Measurements from ENCODE around the gene SLC2A13. TPM values are rescaled to one million over a fixed set of nuclear protein-coding genes. Genes with fewer than 3 reads are reported as not detected.

SLC2A13 gene
- polyA plus RNA-seq, 1 donor (not counting 4 experiments of a cell fraction or from before 2014, with no cell fraction given), result 1.1 TPM

GRCh38 chr12:39966256-39966655 is 139.6 kb downstream of the SLC2A13 start:
- DNase-seq (ENCODE audit: low read depth, low spot score), result no peak
- FAIRE-seq, result no peak
- no peaks in the 10 kb centered on the region for H3K4me1 ChIP-seq (ENCODE audit: control insufficient read depth, extremely low read depth, insufficient read depth, low read length)

GRCh38 chr12:39959467-39959866 is 146.4 kb downstream of the SLC2A13 start:
- TF ChIP-seq CTCF (optimal IDR thresholded peaks at IDR 0.05 in 1 of 3, IDR thresholded peaks at IDR 0.05 in 1 of 3, conservative IDR thresholded peaks at IDR 0.05 in 1 of 3; ENCODE audit: extremely low read depth in 1 of 3, insufficient read depth in 2 of 3, low read length in 3 of 3) (no peak), EZH2 (IDR thresholded peaks at IDR 0.05; ENCODE audit: low read length) (no peak)
- Histone ChIP-seq H3K9ac (ENCODE audit: control insufficient read depth, extremely low read depth, insufficient read depth, low read length) (no peak overlapping the region), H2AFZ (ENCODE audit: control insufficient read depth, low read length) (no peak overlapping the region), H3K9me1 (ENCODE audit: control insufficient read depth, extremely low read depth, insufficient read depth, low read length) (no peaks in the 10 kb centered on the region), H3K4me2 (ENCODE audit: control insufficient read depth, extremely low read depth, insufficient read depth, low read depth, low read length) (no peak overlapping the region), H4K20me1 (ENCODE audit: control insufficient read depth, extremely low read depth, insufficient read depth, low read length) (no peaks in the 10 kb centered on the region), H3K9me3 (ENCODE audit: control insufficient read depth, low read depth, low read length) (no peaks in the 10 kb centered on the region), H3K36me3 (ENCODE audit: control insufficient read depth in 2 of 2, extremely low read depth in 1 of 2, insufficient read depth in 2 of 2, low read length in 2 of 2) (no peaks in the 10 kb centered on the region), H3K27ac (ENCODE audit: control insufficient read depth, insufficient read depth, low read length) (no peak overlapping the region), H3K4me3 (ENCODE audit: control insufficient read depth in 2 of 3, extremely low read depth in 1 of 3, insufficient read depth in 2 of 3, low read depth in 1 of 3, low read length in 3 of 3) (no peak overlapping the region), H3K79me2 (ENCODE audit: control insufficient read depth, insufficient read depth, low read length) (no peaks in the 10 kb centered on the region), H3K4me1 (ENCODE audit: control insufficient read depth, extremely low read depth, insufficient read depth, low read length) (no peaks in the 10 kb centered on the region), H3K27me3 (ENCODE audit: control insufficient read depth, extremely low read depth, insufficient read depth, low read length) (no peaks in the 10 kb centered on the region)
- FAIRE-seq, result no peak
- no peak for DNase-seq (ENCODE audit: low read depth, low spot score)
- dilution Hi-C loops (cut with MboI; ENCODE audit: extremely low pct_ligation_motif_present, low sequenced_read_pairs), result no loop called here

More at GRCh38 chr12:39966256-39966655, 139.6 kb downstream of the SLC2A13 start:
- no peak overlapping the region for H3K27ac ChIP-seq (ENCODE audit: control insufficient read depth, insufficient read depth, low read length)
- dilution Hi-C loops (cut with MboI; ENCODE audit: extremely low pct_ligation_motif_present, low sequenced_read_pairs), result no loop called here
- no peaks in the 10 kb centered on the region for H4K20me1 ChIP-seq (ENCODE audit: control insufficient read depth, extremely low read depth, insufficient read depth, low read length)
- H2AFZ ChIP-seq (ENCODE audit: control insufficient read depth, low read length), result no peak overlapping the region
- no peaks in the 10 kb centered on the region for H3K79me2 ChIP-seq (ENCODE audit: control insufficient read depth, insufficient read depth, low read length)
- H3K9me1 ChIP-seq (ENCODE audit: control insufficient read depth, extremely low read depth, insufficient read depth, low read length), result no peaks in the 10 kb centered on the region
- TF ChIP-seq EZH2 (IDR thresholded peaks at IDR 0.05; ENCODE audit: low read length) (no peak), CTCF (optimal IDR thresholded peaks at IDR 0.05 in 1 of 3, IDR thresholded peaks at IDR 0.05 in 1 of 3, conservative IDR thresholded peaks at IDR 0.05 in 1 of 3; ENCODE audit: extremely low read depth in 1 of 3, insufficient read depth in 2 of 3, low read length in 3 of 3) (no peak)
- H3K4me2 ChIP-seq (ENCODE audit: control insufficient read depth, extremely low read depth, insufficient read depth, low read depth, low read length), result no peak overlapping the region
- H3K27me3 ChIP-seq (ENCODE audit: control insufficient read depth, extremely low read depth, insufficient read depth, low read length), result no peaks in the 10 kb centered on the region
- no peak overlapping the region for H3K4me3 ChIP-seq (ENCODE audit: control insufficient read depth in 2 of 3, extremely low read depth in 1 of 3, insufficient read depth in 2 of 3, low read depth in 1 of 3, low read length in 3 of 3)
- H3K36me3 ChIP-seq (ENCODE audit: control insufficient read depth in 2 of 2, extremely low read depth in 1 of 2, insufficient read depth in 2 of 2, low read length in 2 of 2), result no peaks in the 10 kb centered on the region
- no peak overlapping the region for H3K9ac ChIP-seq (ENCODE audit: control insufficient read depth, extremely low read depth, insufficient read depth, low read length)
- no peaks in the 10 kb centered on the region for H3K9me3 ChIP-seq (ENCODE audit: control insufficient read depth, low read depth, low read length)

Measured in keratinocyte (primary cell).